Measurements from ENCODE around the gene KRT78.
"Not testable (repeated sequence)": the region's sequence is repeated elsewhere in the genome, so short reads cannot be mapped to it uniquely, and the experiment has no call there.

KRT78 gene

DNA sequence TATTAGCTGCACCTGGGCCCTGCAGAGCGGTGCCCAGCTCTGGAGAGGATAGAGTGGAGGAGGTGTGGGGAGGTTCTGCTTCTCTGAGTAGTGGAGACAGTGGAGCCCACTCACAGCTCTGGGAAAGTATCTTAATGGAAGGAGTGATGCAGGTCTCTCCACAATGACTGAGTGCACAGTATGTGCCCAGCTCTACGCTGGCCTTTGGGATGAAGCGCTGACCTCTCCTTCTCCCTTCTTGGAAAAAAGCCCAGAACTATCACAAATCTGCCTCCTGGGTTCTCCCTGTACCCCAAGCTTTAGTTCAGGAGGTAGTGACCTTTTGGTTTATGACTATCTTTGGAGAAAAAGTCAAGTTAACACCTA lies 52.4 kb downstream of the KRT78 start:
- no peak for DNase-seq (ENCODE audit: low spot score)

DNA sequence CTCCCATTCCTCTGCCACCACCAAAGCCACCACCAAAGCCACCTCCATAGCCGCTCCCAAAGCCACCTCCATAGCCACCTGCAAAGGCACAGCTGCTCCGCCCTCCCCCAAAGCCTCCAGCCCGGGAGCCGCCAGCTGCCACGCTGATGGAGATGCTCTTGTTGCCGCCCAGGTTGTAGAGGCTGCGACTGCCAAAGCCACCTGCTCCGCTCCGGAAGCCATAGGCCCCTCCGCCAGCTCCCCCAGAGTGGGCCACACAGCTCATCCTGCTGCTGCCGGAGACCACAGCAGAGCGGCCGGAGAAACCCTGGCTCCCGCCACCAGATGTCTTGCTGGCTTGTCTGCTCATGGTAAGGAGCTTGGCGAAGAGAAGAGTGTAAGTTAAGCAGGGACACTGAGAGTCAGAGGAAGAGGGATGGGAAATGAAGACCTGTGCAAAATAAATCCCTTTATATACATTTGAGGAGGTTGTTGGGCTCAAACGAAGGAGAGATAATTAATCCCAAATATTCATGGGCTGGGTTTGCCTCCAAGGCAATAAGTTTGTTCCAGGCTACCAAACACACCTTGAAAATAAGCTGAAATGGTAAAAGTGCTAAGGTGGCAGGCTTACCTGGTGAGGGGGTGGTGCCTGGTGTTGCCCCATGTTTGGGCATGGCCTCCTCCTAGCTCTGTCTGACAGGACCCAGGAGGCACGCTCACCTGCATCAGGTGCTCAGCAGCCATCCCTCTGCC lies 52.9 kb downstream of the KRT78 start, which contains the start of gene KRT3:
Gene KRT3 (minus strand): TSS at position 424 of the 735 bp plus-strand sequence. CDS start 75 bp downstream, at position 349.
- no peak for DNase-seq (ENCODE audit: low spot score)

DNA sequence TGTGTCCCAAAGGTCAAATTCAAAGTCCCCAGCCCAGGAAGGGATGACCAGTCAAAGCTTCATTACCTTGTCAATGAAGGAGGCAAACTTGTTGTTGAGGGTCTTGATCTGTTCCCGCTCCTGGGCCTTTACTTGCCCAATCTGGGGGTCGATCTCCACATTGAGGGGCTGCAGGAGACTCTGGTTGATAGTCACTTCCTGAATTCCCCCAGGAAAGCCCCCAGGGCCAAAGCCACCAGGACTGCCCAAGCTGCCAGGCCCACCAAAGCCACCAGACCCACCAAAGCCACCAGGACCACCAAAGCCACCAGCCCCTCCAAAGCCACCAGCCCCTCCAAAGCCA lies 53.5 kb downstream of the KRT78 start:
- not testable (repeated sequence) for DNase-seq (ENCODE audit: low spot score)

DNA sequence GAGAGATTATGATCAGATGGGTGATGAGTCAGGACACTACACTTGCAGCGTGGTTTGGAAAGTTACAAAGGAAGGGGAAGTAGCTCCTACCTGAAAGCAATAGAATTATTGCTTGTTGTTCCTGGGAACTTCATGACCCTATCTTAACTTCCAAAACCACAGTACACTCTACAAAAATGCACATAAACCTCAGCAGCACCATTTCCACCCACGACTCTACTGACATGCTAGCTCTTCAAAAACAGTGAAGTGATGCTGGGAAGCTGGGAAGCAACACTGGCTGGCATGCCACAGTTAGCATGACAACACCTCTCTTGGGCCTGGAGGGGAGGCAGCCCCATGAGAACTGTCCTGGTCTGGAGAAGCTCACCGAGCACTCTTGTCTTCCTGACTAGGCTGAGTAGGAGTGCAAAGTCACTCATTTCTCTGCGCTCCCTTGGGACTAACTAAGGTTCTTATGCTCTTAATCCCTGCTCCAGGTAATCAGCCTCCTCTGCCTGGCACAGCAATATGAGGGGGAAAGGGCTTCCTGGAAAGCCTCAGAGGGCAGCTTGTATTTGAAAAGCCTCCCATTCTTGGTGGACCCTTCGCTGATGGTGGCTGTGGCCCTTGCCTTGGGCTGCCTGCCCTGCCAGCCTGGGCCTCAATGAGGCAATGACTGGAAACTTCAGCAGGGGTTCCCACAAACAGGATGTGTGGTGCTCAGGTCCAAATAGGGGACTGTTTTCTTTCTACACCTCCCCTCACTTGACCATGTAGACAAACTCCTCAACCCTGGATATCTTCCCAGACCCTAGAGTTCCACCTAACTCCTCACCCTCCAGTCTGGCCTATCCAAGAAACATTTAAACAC lies 54.1 kb downstream of the KRT78 start:
- DNase-seq (ENCODE audit: low spot score), result no peak

DNA sequence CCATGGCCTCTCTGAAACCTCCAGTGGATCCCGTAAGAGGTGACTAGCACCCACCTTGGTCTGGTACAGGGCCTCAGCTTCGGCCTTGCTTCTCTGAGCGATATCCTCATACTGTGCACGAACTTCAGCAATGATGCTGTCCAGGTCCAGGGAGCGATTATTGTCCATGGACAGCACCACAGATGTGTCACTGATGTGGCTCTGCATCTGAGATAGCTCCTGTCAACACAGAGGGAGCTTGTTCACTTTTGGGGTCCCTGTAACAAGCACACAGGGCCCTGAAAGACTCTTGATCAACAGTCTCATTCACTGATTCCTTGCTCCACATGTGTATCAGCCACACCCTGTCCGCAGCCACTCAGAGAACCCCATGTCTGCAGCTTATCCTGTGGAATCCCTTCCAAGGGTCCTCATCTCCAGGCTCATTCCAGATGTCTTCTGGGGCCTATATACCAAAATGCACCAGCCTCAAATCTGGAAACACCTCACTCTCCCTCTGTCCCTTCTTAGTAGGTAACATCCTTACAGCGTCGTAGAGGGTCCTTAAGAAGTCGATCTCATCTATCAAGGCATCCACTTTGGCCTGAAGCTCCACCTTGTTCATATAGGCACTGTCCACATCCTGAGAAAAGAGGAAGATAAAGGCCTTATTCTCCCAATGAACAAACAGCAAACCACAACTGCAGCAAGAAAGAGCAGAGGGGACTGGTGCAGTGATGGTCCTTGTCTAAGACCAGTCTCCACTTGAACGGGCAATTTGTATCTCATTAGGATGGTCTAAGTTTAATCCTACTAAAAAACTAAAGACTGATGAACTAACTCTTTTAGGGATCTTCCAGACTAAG lies 56.4 kb downstream of the KRT78 start:
- DNase-seq (ENCODE audit: low spot score), result no peak

DNA sequence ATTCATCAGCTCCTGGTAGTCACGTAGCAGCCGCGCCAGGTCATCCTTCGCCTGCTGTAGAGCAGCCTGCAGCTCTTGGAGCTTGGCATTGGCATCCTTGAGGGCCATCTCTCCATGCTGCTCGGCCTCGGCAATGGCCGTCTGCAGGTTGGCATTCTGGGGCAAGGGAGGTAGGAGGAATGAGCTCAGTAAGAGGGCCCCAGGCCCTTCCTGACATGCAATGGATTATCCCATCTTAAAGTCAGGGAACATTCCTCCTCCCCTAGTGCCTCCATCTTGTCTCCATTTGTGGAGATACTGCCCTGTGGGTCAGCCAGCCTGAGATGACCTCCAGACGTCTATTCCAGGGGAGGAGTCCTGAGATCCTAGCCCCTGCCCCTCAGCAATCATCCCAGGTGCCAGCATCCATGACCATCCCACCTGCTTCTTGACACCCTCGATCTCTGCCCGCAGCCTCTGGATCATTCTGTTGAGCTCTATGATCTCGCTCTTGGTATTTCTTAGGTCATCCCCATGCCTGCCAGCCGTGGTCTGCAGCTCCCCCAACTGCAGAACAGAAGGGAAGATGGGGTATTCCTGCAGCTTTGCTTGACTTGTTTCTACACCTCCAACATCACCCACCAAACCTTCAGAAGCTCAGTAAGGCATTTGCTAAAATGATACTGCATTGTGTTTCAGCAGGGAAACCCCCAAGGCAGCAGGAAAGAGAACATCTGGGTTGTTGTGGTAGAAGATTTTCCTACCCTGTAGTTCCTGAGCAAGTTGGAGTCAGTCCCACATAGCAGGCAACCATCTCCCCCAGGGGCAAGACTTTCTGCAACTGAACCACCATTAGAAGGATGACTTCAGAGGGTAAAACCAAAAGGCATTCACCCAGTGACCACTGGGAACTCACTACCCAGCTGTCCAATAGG lies 57.3 kb downstream of the KRT78 start:
- DNase-seq (ENCODE audit: low spot score), result no peak

DNA sequence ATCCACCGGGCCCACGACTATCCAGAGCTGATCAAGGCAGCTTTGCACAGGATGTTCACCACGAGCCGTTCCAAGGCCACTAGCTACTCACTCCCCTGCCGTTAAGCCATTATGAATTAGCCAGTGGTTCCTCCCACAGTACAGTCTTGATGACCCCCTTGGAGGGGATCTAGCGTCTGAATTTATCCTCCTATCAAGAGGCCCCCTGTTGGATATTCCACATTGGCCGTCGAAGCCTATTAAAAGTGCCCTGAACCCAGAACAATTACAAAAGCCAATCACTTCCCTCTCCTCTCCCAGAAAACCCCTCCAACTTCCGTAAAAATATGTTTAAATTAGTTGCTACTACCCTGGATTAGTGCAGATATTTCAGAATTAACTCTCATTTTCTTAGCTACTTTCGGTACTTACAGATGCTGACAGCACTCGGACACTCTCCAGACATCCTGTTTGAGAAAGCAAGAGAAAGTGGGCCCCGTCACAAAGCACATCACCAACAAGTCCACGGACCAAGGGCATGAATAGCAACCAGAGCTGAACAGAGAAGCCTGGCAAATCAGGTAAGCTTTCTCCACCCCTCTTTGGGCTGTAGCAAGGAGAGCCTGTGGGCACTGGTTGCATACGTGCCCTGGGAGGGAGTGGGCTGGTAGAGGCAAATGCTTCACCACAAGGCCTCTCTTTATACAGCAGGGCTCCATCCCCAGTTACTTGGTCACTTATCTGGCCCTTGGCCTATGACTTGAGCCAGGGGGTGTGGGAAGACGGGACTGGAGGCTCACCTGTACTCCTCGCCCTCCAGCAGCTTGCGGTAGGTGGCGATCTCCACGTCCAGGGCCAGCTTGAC lies 58.1 kb downstream of the KRT78 start:
- no peak for DNase-seq (ENCODE audit: low spot score)

DNA sequence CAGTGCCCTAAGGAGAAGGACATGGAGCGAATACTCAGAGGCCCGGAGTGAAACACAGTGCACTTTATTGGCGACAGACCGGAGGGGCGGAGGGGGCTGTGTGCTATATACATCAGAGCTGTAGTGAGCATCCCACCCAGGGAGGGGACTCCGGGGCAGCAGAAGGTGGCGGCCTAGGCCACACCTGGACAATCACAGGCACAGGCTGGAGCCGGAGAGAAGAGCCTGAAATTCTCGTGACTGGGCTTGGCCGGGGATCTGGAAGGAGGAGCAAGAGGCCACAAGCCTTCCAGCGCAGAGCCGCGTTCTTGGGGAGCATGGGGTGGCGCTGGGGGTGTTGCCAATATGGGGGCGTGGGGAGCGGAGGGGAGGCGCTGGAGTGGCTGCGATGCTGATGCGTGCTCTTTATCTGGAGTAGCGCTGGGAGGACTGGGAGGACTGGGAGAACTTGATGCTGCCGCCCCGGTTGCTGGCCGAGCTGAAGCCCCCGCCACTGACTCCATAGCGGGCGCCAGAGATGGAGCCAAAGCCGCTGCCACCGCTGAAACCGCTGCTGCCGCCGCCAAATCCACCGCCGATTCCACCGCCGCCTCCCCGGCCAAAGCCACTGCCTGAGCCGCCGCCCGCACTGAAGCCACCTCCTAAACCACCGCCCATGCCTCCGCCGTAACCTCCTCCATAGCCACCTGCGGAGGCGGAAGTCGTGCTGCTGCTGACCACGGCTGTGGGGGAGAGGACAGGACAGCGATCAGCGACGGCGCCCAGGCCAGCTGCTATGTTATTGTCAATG lies 59.0 kb downstream of the KRT78 start:
- DNase-seq (ENCODE audit: low spot score), result no peak

DNA sequence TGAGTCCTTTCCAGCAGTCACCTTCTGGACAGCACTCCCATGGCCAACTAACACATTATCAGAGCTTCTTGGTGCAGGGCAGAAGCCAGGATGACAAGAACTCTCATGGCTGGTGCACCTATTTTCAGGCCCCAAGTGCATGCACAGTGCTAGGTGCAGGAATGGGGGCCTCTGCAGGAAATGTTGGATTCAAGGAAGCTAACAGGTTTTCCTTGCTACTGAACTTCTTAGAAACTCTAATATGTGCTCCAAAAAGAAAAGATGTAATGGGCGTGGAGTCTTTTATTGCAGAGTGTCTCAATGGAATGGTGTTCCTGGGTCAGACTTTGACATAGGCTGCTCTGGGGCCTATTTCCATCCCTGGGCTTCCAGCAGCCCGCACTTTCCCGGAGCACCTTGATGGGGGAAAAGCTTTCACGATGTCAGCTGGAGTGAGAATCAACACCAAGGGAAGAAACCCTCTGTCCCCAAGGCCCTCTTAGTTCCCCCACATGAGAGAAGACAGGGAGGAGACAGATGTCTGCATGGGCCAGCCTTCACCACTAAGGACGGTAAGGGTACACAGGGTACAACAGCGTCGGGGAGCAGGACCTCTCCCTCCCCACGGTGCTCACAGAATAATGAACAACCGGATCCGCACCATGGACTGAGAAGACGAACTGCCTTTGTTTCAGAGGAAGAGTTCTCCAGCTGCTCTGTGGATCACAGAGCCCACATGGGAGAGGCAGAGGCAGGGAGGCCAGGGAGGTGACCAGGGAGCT lies 59.7 kb downstream of the KRT78 start:
- DNase-seq (ENCODE audit: low spot score), result no peak

DNA sequence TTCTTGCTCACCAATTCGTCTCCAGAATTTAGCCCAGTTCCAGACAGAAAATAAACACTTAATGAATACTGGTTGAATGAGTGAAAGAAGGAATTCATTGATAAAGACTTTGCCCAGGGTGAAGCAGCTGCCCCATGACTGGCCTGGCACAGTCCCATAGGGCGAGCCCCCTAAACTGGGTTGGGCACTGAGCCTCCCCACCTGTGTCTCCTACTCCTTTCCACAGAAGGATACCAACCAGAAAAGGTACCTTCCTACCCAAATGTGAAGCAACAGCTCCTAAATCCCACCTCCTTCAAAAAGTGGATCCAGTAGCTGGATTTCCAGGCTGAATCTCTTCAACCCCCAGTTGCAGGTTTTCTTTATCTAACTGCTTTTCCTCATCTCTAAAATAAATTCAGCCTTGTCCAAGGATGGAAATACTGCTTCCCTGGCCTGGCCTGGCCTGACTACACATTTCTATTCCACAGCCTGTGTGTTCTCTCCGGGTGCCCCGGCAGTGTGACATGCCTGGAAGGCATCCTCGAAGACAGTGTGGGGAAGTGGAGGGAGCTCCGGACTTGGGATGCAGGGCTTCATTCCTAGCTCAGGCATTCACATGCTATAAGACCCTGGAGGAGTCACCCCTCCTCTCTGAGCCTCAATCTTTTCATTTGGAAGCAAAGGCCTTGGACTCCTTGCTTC lies 60.5 kb downstream of the KRT78 start:
- no peak for DNase-seq (ENCODE audit: low spot score)

Data from HuH-7 (cell line).